GM18526 (cell line): ENCODE data around the gene TFAP2E.

Experiments
- POLR2A ChIP-seq: IDR thresholded peaks from 3 replicates; pipeline ENCODE4 v1.6.1; 2011; ENCODE audit not compliant: insufficient read length; ENCODE audit errors: extremely low read depth

TFAP2E gene

DNA sequence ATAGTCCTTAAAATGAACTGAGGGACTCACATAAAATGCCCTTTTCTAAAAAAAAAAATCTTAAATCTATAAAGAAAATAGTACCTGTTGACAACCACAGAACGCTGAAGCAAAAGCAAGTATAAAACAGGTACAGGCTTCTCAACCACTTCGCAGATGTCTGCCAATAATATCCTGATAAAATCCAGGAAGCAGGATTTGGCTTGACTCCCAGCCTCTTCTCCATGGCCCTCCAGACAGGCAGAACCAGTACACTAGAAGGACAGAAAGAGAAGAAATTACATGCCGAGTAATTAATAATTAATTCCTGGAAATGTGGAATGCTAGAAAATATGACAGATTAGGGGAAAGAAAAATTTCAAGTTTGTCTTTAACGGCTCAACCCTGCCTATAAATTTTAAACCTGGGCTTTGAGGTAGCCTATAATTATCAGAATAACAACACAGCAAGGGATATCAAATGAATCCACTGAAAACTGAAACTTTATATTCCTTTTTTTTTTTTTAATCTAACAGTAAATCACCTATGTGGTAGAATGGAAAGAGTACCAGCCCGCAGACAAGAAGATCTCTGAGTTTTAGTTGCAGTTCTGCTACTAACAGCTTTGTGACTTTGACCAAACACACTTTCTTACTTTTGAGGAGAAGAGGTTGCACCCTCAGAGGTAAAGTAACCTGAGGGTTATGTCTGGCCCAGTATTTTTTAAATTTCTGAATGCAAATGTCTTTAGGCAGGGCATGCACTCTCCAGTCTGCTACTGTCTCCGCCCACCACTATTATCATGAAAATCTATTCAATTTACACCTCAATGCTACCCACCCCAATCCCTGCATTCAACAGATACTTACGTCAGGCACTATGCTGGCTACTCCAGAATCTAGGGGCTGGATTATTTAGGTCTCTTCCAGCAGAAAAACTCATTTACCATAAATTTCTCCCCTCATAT, 18.6 kb upstream of the TFAP2E start:
- no peak for TF ChIP-seq POLR2A

DNA sequence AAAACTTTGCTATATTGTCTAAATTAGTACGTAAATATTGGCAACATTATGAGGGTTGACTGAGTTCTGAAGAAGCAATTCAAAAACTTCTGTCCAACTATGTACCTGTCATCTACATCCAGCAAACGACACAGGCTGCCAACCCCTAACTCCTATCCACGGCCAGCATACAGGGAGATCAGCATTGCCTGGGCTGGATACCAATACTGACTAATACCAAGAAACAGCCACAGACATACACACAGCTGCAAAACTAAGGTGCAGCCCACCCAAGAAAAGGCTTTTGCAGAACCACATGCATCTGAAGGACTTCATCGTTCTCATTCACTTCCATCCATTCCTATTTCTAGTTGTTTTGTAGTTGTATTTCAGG, 17.9 kb upstream of the TFAP2E start:
- no peak for TF ChIP-seq POLR2A

DNA sequence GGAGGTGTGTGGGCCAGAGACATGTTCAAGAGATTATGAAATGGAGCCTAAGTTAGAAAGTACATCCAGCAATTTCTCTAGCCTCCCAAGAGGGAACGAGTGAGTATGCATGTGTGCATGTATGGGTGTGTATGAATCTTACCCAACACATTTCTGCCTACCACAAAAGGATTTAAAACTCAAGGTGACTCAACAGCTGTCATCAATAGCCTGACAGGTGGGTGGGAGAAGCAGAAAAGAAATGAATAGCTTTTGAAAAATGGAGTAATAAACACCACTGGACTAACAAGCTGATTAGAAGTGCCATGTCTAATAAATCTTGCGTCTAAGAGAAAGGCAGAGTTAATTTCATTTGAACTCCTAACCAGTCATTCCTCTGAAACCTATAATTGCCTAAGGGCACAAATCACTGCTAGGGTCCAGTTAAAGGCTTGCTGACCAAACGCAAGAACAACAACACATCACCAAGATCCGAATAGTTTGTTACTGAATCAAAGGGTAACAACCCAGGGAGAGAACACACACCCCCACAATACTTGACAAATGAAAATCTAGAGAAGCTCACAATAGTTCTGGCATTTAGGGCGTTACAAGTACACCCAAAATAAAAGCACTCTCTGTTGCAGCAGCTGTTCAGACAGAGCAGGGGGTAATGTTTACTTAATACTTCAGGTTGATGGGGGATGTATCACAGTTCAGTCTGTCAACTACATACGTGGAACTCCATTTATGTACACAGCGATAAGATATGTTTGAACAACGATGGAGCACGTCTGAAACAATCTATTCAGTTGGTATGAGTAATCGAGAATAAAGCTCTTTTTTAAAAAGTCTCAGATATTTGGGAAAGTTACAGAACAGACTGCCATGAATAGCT, 17.3 kb upstream of the TFAP2E start:
- no peak for TF ChIP-seq POLR2A

- TF ChIP-seq POLR2A = no peak
Observed at GRCh38 chr1:35556484-35557117, 16.5 kb upstream of the TFAP2E start.

DNA sequence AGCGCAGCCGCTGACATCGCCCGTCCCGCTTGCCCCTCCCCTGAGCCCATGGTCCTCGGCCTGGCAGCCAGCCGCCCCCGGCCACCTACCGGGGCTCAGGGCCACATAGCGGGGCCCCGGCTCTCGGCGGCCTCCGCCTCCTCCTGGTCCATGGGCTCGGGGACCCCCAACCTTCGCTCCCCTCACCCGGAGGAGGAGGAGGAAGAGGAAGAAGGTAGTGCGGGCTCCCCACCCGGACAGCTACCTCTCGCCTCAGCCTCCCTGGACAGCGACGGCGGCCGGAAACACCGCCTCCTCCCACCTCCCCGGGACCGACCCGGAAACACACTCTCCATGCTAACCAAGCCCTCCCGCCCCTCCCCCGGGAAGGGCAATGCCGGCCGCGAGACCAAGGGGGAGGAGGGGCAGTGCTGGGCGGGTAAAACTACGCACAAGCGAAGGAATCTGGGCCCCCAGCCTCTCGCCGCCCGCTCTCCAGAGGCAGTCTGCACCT, 15.9 kb upstream of the TFAP2E start, which contains the start of gene KIAA0319L:
KIAA0319L (minus strand) TSS at position 286 of the 493 bp plus-strand sequence. CDS start 2,912 bp downstream, outside the sequence.
- peak; percentile 29 for TF ChIP-seq POLR2A

DNA sequence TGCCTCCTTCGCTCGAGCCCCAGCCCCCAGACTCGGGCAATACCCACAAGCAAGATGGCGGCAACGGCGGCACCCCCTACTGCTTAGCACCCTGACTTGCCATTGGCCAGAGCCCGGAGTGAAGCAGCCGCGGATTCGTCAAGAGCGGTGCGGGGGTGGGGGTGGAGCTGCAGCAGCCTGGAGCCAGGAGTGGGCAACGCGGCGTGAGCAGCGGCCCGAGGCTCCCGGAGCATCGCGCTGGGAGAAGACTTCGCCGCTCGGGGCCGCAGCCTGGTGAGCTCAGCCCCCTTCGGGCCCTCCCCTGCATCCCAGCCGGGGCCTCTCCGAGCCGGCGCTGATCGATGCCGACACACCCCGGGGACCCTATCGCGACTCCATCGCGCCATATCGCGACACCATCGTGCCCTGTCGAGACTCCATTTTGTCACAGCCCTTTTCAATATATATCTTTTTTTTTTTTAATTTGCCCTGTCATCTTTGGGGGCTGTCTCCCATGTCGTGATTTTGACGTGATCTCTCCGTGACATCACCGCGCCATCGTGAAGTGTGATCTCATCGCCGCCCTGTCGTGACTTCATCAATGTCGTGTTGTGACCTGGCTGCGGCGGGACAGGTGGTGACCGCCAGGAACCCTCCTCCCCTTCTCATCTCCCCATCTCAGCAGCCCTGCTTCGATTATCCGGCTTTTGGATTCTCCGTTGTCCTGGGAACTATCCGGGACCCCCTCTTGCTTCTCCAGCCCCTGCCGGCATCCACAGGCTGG, 15.3 kb upstream of the TFAP2E start, which contains the start of gene NCDN:
NCDN (plus strand) TSS at position 189 of the 763 bp plus-strand sequence; CDS start at position 581, 392 bp downstream.
- TF ChIP-seq POLR2A = peak; percentile 86

DNA sequence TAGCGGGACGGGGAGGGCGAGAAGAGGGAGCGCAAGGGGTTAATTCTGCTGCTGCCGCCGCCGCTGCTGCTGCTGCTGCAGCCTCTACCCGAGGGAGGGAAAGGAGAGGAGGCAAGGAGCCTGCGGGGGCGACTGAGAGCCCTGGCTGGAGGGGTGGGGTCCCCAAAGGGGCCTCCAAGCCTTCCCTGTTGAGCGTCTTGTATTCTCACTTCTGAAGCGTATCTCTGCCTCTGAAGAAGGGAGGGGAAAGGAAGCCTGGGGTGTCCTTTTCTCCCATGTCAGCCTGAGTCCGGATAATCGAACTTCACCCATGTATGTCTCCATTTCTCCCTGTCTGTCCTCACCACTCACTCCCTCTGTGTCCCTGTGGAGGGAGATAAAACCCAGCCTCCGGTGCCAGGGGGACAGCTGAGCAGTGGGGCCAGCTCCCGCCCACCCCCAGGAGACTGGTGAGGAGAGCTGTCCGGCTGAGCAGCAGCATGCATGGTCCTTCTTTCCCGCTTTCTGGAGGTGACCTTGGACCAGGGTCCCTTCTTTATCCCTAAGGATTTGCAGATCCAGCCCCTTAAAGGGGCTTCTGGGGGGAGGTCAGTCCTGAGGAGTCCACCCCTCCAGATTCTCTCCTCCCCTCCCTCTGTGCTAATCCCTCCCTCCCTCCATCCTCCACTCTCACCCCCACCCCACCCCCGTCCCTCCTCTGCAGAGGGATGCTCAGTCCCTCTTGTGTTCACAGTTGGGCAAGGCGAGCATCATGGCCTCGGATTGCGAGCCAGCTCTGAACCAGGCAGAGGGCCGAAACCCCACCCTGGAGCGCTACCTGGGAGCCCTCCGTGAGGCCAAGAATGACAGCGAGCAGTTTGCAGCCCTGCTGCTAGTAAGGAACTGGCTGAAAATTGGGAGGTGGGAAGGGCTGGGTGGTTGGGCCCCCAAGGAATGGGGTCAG, 14.5 kb upstream of the TFAP2E start:
- no peak for TF ChIP-seq POLR2A

- TF ChIP-seq POLR2A = no peak
Observed at GRCh38 chr1:35559317-35559944, 13.7 kb upstream of the TFAP2E start.

DNA sequence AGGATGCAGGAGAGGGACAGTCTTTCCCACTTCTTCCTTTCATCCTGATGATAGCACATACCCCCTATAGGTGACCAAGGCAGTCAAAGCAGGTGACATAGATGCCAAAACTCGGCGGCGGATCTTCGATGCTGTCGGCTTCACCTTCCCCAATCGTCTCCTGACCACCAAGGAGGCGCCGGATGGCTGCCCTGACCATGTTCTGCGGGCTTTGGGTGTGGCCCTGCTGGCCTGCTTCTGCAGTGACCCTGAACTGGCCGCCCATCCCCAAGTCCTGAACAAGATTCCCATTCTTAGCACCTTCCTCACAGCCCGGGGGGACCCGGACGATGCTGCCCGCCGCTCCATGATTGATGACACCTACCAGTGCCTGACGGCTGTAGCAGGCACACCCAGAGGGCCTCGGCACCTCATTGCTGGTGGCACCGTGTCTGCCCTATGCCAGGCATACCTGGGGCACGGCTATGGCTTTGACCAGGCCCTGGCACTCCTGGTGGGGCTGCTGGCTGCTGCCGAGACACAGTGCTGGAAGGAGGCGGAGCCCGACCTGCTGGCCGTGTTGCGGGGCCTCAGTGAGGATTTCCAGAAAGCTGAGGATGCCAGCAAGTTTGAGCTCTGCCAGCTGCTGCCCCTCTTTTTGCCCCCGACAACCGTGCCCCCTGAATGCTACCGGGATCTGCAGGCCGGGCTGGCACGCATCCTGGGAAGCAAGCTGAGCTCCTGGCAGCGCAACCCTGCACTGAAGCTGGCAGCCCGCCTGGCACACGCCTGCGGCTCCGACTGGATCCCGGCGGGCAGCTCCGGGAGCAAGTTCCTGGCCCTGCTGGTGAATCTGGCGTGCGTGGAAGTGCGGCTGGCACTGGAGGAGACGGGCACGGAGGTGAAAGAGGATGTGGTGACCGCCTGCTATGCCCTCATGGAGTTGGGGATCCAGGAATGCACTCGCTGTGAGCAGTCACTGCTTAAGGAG, 12.6 kb upstream of the TFAP2E start:
- no peak for TF ChIP-seq POLR2A

DNA sequence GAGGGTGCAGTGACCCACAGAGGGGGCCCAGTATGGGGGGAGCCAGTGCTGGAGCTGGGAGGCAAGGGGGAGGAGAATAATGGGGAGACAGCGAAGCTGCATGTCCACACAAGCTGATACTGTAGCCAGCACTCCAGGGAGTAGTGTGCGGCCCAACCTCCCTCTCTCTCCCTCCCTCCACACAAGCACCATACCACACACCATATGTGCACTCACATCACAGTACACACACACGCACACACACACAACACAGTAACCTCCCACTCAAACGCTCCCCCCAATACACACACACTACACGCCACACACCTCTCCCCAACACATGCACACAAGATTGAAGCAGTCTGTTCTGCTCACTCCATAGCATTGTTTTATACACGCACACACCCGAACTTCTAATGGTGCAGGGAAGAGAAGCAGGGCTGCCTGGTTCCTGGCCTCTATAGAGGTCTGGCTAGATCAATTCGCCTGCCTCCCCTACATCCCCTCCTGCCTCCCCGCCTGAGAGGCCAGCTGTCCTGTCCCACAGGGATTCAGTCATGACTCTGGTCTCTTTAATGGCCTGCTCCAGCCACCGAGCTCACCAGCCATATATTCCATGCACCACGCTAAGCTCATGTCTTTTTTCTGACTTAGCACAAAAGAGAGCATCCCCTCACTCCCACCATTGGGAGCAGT, 11.7 kb upstream of the TFAP2E start:
- no peak for TF ChIP-seq POLR2A
